Measurements from ENCODE around the gene BHLHA15. TPM values are rescaled to one million over a fixed set of nuclear protein-coding genes. Genes with fewer than 3 reads are reported as not detected.

The BHLHA15 gene
- polyA plus RNA-seq, 1 of the 3 experiments (the other 2 are of a cell fraction): 0.10 TPM

- Histone ChIP-seq H2AFZ (ENCODE audit: low read depth) (no peak overlapping the region), H3K9me3 (no peaks in the 10 kb centered on the region), H3K27me3 (ENCODE audit: insufficient read depth) (no peaks in the 10 kb centered on the region), H3K36me3 (replicated peaks in 1 of 2; ENCODE audit: control insufficient read depth in 1 of 2, insufficient read depth in 2 of 2, low read length in 1 of 2) (peaks cover 0 to 7% of the 10 kb centered on the region in 2 experiments), H4K20me1 (ENCODE audit: insufficient read depth) (no peaks in the 10 kb centered on the region), H3K4me3 (ENCODE audit: low read depth in 2 of 2, low read length in 1 of 2) (no peak overlapping the region; a peak in 1 of 4 replicates), H3F3A (replicated peaks; ENCODE audit: insufficient read depth) (peaks cover 13% of the 10 kb centered on the region), H3K27ac (ENCODE audit: low read depth in 2 of 2, low read length in 1 of 2) (no peak overlapping the region), H3K4me1 (ENCODE audit: control insufficient read depth in 1 of 2, insufficient read depth in 2 of 2, low read depth in 1 of 2, low read length in 1 of 2) (peaks cover 0 to 17% of the 10 kb centered on the region in 2 experiments; a peak in 2 of 4 replicates), H3K9ac (no peak overlapping the region), H3K4me2 (no peak overlapping the region), H3K79me2 (ENCODE audit: insufficient read depth) (no peaks in the 10 kb centered on the region), H3K9me2 (no peaks in the 10 kb centered on the region)
- DNase-seq: peak; percentile 80
- 72% methylated on average over 16 of the region's 18 CpGs for WGBS (ENCODE audit: low lambda C conversion rate)
- POLR2A ChIA-PET: interaction anchor here (1.0 to 1.2 kb wide), 2 partner anchors 56 to 145 kb away, joined by 3 read pairs; no protein-coding TSS in a partner anchor
- CTCF ChIA-PET: interaction anchor here (0.6 to 19.6 kb wide), 34 partner anchors 8 to 318 kb away, joined by 3 to 744 read pairs (median 6); partner anchors contain the start of gene LMTK2
- TF ChIP-seq RCOR1 (IDR thresholded peaks at IDR 0.05; ENCODE audit: low read length): no peak
- TF ChIP-seq PBX3 (IDR thresholded peaks at IDR 0.05): no peak
- no peak for TF ChIP-seq YY1 (IDR thresholded peaks at IDR 0.05; ENCODE audit: low read depth)
- TF ChIP-seq CTCF (IDR thresholded peaks at IDR 0.05): peak; percentile 85
- TF ChIP-seq FOXJ3 (CRISPR knock-in tag; IDR thresholded peaks at IDR 0.05): no peak
- TF ChIP-seq SMC3 (IDR thresholded peaks at IDR 0.05; ENCODE audit: low read depth, low read length): peak; percentile 65
- TF ChIP-seq NRF1 (IDR thresholded peaks at IDR 0.05; ENCODE audit: low read depth, low read length): no peak
- TF ChIP-seq RAD21 (IDR thresholded peaks at IDR 0.05; ENCODE audit: low read length): peak; percentile 79
- no peak for TF ChIP-seq IRF3 (IDR thresholded peaks at IDR 0.05; ENCODE audit: low read depth, low read length)
- TF ChIP-seq ELF1 (IDR thresholded peaks at IDR 0.05): no peak
- TF ChIP-seq FOSL2 (IDR thresholded peaks at IDR 0.05; ENCODE audit: borderline replicate concordance, low read depth): no peak
Observed at GRCh38 chr7:98165827-98166667, 45.2 kb upstream of the BHLHA15 start.

- 72% methylated on average over 2 of the region's 2 CpGs for WGBS (ENCODE audit: low lambda C conversion rate)
- CTCF ChIA-PET: interaction anchor here (0.7 to 19.6 kb wide), 27 partner anchors 10 to 197 kb away, joined by 3 to 744 read pairs (median 8); partner anchors contain the start of gene LMTK2
- no peaks in the 10 kb centered on the region for H3K27me3 ChIP-seq (ENCODE audit: insufficient read depth)
- no peak overlapping the region for H3K27ac ChIP-seq (ENCODE audit: low read depth in 2 of 2, low read length in 1 of 2)
- no peaks in the 10 kb centered on the region for H4K20me1 ChIP-seq (ENCODE audit: insufficient read depth)
- H3K4me2 ChIP-seq: no peak overlapping the region
- no peak overlapping the region for H2AFZ ChIP-seq (ENCODE audit: low read depth)
- no peaks in the 10 kb centered on the region for H3K9me2 ChIP-seq
- H3F3A ChIP-seq (replicated peaks; ENCODE audit: insufficient read depth): peaks cover 13% of the 10 kb centered on the region
- no peaks in the 10 kb centered on the region for H3K79me2 ChIP-seq (ENCODE audit: insufficient read depth)
- no peaks in the 10 kb centered on the region for H3K9me3 ChIP-seq
- POLR2A ChIA-PET: interaction anchor here (1.0 to 1.2 kb wide), 2 partner anchors 56 to 146 kb away, joined by 3 read pairs; no protein-coding TSS in a partner anchor
- peaks cover 0 to 12% of the 10 kb centered on the region in 2 experiments for H3K36me3 ChIP-seq (replicated peaks in 1 of 2; ENCODE audit: control insufficient read depth in 1 of 2, insufficient read depth in 2 of 2, low read length in 1 of 2)
- H3K9ac ChIP-seq: no peak overlapping the region
- no peak for TF ChIP-seq RAD21 (IDR thresholded peaks at IDR 0.05; ENCODE audit: low read length)
- TF ChIP-seq FOXM1 (IDR thresholded peaks at IDR 0.05; ENCODE audit: low read depth): no peak
- TF ChIP-seq MEF2A (IDR thresholded peaks at IDR 0.05; ENCODE audit: borderline replicate concordance, low read depth): no peak
- TF ChIP-seq ZBTB33 (IDR thresholded peaks at IDR 0.05; ENCODE audit: borderline replicate concordance, low read depth): no peak
- TF ChIP-seq MAX (IDR thresholded peaks at IDR 0.05; ENCODE audit: low read depth): no peak
- TF ChIP-seq TCF12 (IDR thresholded peaks at IDR 0.05): no peak
- no peak for TF ChIP-seq CHD2 (IDR thresholded peaks at IDR 0.05; ENCODE audit: low read length, partially characterized antibody)
- TF ChIP-seq USF1 (IDR thresholded peaks at IDR 0.05; ENCODE audit: borderline replicate concordance, low read depth): no peak
- TF ChIP-seq FOXJ3 (CRISPR knock-in tag; IDR thresholded peaks at IDR 0.05): no peak
- TF ChIP-seq IRF3 (IDR thresholded peaks at IDR 0.05; ENCODE audit: low read depth, low read length): no peak
- peaks cover 0 to 17% of the 10 kb centered on the region in 2 experiments; a peak in 2 of 4 replicates for H3K4me1 ChIP-seq (ENCODE audit: control insufficient read depth in 1 of 2, insufficient read depth in 2 of 2, low read depth in 1 of 2, low read length in 1 of 2)
- H3K4me3 ChIP-seq (ENCODE audit: low read depth in 2 of 2, low read length in 1 of 2): no peak overlapping the region
- DNase-seq: no peak
Observed at GRCh38 chr7:98166668-98166970, 44.6 kb upstream of the BHLHA15 start.

Data from SK-N-SH (cell line).